Suprapubic skin (tissue), 4 donors: Measurements from ENCODE around the gene REEP2.

Experiments used
- POLR2A ChIP-seq, 2 donors: fragments of 450-650 bp; IDR thresholded peaks; one replicate each; pipeline ENCODE4 v1.6.1; 2017; ENCODE audit warnings: antibody characterized with exemption in 2 of 2, mild to moderate bottlenecking in 2 of 2, moderate library complexity in 2 of 2
- POLR2AphosphoS5 ChIP-seq, 3 donors: sonication (generic); formaldehyde crosslinking; IDR thresholded peaks; one replicate each; pipeline ENCODE4 v1.6.1; 2017; ENCODE audit warnings: antibody characterized with exemption in 3 of 3
- TF ChIP-seq, protein P1 (sequence below), 2 donors: fragments of 200-600 bp in 1 of 2; fragments of 450-650 bp in 1 of 2; sonication (generic) in 1 of 2; IDR thresholded peaks; one replicate each; pipeline ENCODE4 v1.5.1; 2016 to 2019; ENCODE audit warnings: antibody characterized with exemption in 2 of 2, mild to moderate bottlenecking in 1 of 2, moderate library complexity in 1 of 2

DNA sequence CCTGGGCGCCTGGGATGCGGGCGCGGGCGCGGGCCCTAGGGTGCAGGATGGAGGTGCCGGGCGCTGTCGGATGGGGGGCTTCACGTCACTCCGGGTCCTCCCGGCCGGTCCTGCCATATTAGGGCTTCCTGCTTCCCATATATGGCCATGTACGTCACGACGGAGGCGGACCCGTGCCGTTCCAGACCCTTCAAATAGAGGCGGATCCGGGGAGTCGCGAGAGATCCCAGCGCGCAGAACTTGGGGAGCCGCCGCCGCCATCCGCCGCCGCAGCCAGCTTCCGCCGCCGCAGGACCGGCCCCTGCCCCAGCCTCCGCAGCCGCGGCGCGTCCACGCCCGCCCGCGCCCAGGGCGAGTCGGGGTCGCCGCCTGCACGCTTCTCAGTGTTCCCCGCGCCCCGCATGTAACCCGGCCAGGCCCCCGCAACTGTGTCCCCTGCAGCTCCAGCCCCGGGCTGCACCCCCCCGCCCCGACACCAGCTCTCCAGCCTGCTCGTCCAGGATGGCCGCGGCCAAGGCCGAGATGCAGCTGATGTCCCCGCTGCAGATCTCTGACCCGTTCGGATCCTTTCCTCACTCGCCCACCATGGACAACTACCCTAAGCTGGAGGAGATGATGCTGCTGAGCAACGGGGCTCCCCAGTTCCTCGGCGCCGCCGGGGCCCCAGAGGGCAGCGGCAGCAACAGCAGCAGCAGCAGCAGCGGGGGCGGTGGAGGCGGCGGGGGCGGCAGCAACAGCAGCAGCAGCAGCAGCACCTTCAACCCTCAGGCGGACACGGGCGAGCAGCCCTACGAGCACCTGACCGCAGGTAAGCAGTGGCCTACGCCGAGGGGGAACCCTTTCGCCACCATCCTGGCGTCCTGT, 26.6 kb downstream of the REEP2 start, which contains the start of gene EGR1:
- TF ChIP-seq, protein P1, sequence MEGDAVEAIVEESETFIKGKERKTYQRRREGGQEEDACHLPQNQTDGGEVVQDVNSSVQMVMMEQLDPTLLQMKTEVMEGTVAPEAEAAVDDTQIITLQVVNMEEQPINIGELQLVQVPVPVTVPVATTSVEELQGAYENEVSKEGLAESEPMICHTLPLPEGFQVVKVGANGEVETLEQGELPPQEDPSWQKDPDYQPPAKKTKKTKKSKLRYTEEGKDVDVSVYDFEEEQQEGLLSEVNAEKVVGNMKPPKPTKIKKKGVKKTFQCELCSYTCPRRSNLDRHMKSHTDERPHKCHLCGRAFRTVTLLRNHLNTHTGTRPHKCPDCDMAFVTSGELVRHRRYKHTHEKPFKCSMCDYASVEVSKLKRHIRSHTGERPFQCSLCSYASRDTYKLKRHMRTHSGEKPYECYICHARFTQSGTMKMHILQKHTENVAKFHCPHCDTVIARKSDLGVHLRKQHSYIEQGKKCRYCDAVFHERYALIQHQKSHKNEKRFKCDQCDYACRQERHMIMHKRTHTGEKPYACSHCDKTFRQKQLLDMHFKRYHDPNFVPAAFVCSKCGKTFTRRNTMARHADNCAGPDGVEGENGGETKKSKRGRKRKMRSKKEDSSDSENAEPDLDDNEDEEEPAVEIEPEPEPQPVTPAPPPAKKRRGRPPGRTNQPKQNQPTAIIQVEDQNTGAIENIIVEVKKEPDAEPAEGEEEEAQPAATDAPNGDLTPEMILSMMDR (IDR thresholded peaks at IDR 0.05) = no peak
- TF ChIP-seq POLR2AphosphoS5 (IDR thresholded peaks at IDR 0.05) (peak in 2 of 3 donors; percentile 38 to 63), POLR2A (IDR thresholded peaks at IDR 0.05) (peak; percentile 96 to 99)
